Breast epithelium (tissue), 4 donors: Measurements from ENCODE around the gene ADAM33. TPM values are rescaled to one million over a fixed set of nuclear protein-coding genes. Genes with fewer than 3 reads are reported as not detected.
A peak's percentile ranks its signal among the peaks of the same experiment; 100 is the strongest.

Experiments
- DNase-seq, 2 donors: peaks; one replicate each; pipeline ENCODE4 v3.0.0-alpha.2; 2019; ENCODE audit warnings: low spot score in 2 of 2
- H3K27ac ChIP-seq, 2 donors: fragments of 200-600 bp; sonication (generic) in 1 of 2; one replicate each; pipeline ENCODE4 v1.5.1; 2016 to 2019; ENCODE audit warnings: mild to moderate bottlenecking in 1 of 2
- H3K27me3 ChIP-seq, 2 donors: fragments of 200-600 bp; sonication (generic) in 1 of 2; one replicate each; pipeline versions ENCODE4 v1.5.1 to v1.6.0; 2017 to 2019; ENCODE audit warnings: control low read depth in 1 of 2, mild to moderate bottlenecking in 1 of 2
- H3K36me3 ChIP-seq: fragments of 200-600 bp; one replicate; pipeline ENCODE4 v1.5.1; 2019
- H3K4me1 ChIP-seq, 2 donors: fragments of 200-600 bp; sonication (generic); one replicate each; pipeline ENCODE4 v1.5.1; 2016 to 2019; ENCODE audit warnings: control low read depth in 1 of 2
- H3K4me3 ChIP-seq, 3 donors: fragments of 200-600 bp; sonication (generic); 1 replicate in 2 of 3; 2 replicates in 1 of 3; pipeline ENCODE4 v1.5.1; 2016 to 2019; ENCODE audit warnings: mild to moderate bottlenecking in 3 of 3, moderate library complexity in 2 of 3
- H3K9me3 ChIP-seq, 2 donors: fragments of 200-600 bp; sonication (generic) in 1 of 2; one replicate each; pipeline ENCODE4 v1.5.1; 2016 to 2019; ENCODE audit warnings: control low read depth in 1 of 2
- POLR2A ChIP-seq: fragments of 450-650 bp; IDR thresholded peaks from one replicate; pipeline ENCODE4 v1.6.1; 2016; ENCODE audit warnings: antibody characterized with exemption, mild to moderate bottlenecking, moderate library complexity
- POLR2AphosphoS5 ChIP-seq, 3 donors: sonication (generic); formaldehyde crosslinking; IDR thresholded peaks; one replicate each; pipeline ENCODE4 v1.6.1; 2017; ENCODE audit warnings: antibody characterized with exemption in 3 of 3
- intact Hi-C: fragments of 100-400 bp; cut with DNase I; formaldehyde crosslinking; loops from one replicate; pipeline ENCODE4 v1.15.1; 2023; ENCODE audit warnings: low total_unique reads
- total RNA-seq, 3 donors: library from RNA; depleted of rRNA; stranded (reverse); fragments of >200 nt; gene quantifications; one replicate each; pipeline ENCODE4 v1.1.0, GENCODE V29; 2016
- TF ChIP-seq, protein P1 (sequence below), 3 donors: fragments of 450-650 bp; IDR thresholded peaks; one replicate each; pipeline ENCODE4 v1.5.1; 2016 to 2017; ENCODE audit warnings: antibody characterized with exemption in 3 of 3, mild to moderate bottlenecking in 3 of 3, moderate library complexity in 3 of 3

The ADAM33 gene
- total RNA-seq, 3 donors from 2014 or later, result 29.4 to 39.5 (median 37.4) TPM

GRCh38 chr20:3661060-3661813, 20.6 kb downstream of the ADAM33 start:
- intact Hi-C loops, result no loop called here
- Histone ChIP-seq H3K4me1 (peaks cover 0 to 5% of the 10 kb centered on the region in 2 donors), H3K27ac (no peak overlapping the region), H3K27me3 (peaks cover 0 to 39% of the 10 kb centered on the region in 2 donors), H3K36me3 (no peaks in the 10 kb centered on the region), H3K9me3 (no peaks in the 10 kb centered on the region), H3K4me3 (peak overlapping the region in 2 of 3 donors; percentile 22 to 48)
- no peak for TF ChIP-seq POLR2A
- TF ChIP-seq, protein P1, sequence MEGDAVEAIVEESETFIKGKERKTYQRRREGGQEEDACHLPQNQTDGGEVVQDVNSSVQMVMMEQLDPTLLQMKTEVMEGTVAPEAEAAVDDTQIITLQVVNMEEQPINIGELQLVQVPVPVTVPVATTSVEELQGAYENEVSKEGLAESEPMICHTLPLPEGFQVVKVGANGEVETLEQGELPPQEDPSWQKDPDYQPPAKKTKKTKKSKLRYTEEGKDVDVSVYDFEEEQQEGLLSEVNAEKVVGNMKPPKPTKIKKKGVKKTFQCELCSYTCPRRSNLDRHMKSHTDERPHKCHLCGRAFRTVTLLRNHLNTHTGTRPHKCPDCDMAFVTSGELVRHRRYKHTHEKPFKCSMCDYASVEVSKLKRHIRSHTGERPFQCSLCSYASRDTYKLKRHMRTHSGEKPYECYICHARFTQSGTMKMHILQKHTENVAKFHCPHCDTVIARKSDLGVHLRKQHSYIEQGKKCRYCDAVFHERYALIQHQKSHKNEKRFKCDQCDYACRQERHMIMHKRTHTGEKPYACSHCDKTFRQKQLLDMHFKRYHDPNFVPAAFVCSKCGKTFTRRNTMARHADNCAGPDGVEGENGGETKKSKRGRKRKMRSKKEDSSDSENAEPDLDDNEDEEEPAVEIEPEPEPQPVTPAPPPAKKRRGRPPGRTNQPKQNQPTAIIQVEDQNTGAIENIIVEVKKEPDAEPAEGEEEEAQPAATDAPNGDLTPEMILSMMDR (IDR thresholded peaks at IDR 0.05), result no peak
- TF ChIP-seq POLR2AphosphoS5 (IDR thresholded peaks at IDR 0.05), result no peak
- no peak for DNase-seq

DNA sequence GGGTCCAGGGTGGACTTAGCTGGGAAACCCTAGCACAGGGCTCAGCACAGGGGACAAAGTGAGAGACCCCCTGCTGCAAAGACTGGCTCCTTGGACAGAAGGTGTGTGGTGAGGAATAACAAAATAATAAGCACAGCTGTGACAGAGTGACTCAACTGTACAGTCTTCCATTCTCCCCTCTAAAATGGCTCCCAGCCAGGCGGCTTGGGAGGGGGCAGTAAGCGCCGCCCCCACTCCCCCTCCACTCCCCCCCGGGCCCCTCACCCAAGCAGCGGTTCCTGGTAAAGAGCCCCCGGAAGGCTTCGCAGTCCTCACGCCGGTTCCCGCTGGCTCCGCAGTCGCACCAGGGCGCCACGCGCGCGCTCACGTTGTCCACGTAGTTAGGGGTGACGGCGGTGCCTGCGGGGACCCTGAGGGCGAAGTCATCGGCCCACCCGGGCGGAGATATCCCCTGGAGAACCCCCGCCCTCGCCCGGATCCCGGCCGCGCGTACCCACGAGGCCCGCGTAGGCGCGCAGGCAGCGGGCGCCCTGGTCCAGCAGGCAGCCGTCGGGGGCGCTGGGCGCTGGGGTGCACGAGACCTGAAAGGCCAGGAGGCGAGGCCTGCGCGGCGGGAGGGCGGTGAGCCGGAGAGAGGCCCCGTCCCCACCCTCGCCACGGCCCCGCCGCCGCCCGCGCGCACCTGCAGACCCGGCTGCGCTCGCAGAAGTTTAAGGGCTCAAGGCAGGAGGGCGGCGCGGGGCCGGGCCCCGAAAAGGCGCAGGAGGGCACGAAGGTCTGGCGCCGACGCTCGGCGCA, 21.3 kb downstream of the ADAM33 start:
- TF ChIP-seq, protein P1 (IDR thresholded peaks at IDR 0.05), result no peak
- TF ChIP-seq POLR2AphosphoS5 (IDR thresholded peaks at IDR 0.05), result no peak
- TF ChIP-seq POLR2A, result no peak
- no peaks in the 10 kb centered on the region for H3K9me3 ChIP-seq
- H3K4me1 ChIP-seq, result peaks cover 0 to 5% of the 10 kb centered on the region in 2 donors
- H3K36me3 ChIP-seq, result no peaks in the 10 kb centered on the region
- intact Hi-C loops, result no loop called here
- DNase-seq, result no peak
- peak overlapping the region in 2 of 3 donors; percentile 22 to 48 for H3K4me3 ChIP-seq
- peaks cover 0 to 39% of the 10 kb centered on the region in 2 donors for H3K27me3 ChIP-seq
- no peak overlapping the region for H3K27ac ChIP-seq

GRCh38 chr20:3659492-3660261, 22.1 kb downstream of the ADAM33 start:
- Histone ChIP-seq H3K9me3 (no peaks in the 10 kb centered on the region), H3K36me3 (no peaks in the 10 kb centered on the region), H3K27me3 (peaks cover 0 to 39% of the 10 kb centered on the region in 2 donors), H3K4me1 (peaks cover 0 to 5% of the 10 kb centered on the region in 2 donors), H3K27ac (no peak overlapping the region), H3K4me3 (no peak overlapping the region)
- TF ChIP-seq POLR2A (no peak), POLR2AphosphoS5 (IDR thresholded peaks at IDR 0.05) (no peak)
- TF ChIP-seq, protein P1 (IDR thresholded peaks at IDR 0.05), result no peak
- intact Hi-C loops, result no loop called here
- DNase-seq, result no peak

- Histone ChIP-seq H3K36me3 (no peaks in the 10 kb centered on the region), H3K4me3 (no peak overlapping the region), H3K27ac (no peak overlapping the region), H3K27me3 (peaks cover 0 to 39% of the 10 kb centered on the region in 2 donors), H3K9me3 (no peaks in the 10 kb centered on the region), H3K4me1 (peaks cover 0 to 5% of the 10 kb centered on the region in 2 donors)
- TF ChIP-seq, protein P1 (IDR thresholded peaks at IDR 0.05), result no peak
- TF ChIP-seq POLR2AphosphoS5 (IDR thresholded peaks at IDR 0.05) (no peak), POLR2A (no peak)
- intact Hi-C loops, result no loop called here
- DNase-seq, result no peak
Observed at GRCh38 chr20:3658716-3659491, 22.9 kb downstream of the ADAM33 start.
